ENCODE results near the gene CD274.

DNA sequence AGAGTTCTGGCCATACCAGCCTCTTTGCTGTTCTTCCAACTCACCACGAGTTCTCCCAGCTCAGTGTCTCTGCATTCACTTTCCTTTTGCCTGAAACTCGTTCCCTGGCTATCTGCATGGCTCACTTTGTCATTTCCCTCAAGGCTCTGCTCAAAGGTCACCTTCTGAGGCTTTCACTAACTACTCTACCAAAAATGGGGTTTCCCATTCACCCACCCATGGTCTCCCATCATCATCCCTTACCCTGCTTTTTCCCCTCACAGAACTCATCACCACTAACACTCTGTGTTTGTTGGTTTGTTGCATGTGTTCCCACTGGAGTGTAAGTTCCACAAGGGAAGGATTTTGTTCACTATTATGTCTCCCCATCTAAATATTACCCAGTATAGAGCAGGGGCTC is 29.2 kb upstream of the CD274 start:
- no peak for TF ChIP-seq CREB1 (CRISPR knock-in tag; IDR thresholded peaks at IDR 0.05; ENCODE audit: low read depth)
- TF ChIP-seq, protein P1, sequence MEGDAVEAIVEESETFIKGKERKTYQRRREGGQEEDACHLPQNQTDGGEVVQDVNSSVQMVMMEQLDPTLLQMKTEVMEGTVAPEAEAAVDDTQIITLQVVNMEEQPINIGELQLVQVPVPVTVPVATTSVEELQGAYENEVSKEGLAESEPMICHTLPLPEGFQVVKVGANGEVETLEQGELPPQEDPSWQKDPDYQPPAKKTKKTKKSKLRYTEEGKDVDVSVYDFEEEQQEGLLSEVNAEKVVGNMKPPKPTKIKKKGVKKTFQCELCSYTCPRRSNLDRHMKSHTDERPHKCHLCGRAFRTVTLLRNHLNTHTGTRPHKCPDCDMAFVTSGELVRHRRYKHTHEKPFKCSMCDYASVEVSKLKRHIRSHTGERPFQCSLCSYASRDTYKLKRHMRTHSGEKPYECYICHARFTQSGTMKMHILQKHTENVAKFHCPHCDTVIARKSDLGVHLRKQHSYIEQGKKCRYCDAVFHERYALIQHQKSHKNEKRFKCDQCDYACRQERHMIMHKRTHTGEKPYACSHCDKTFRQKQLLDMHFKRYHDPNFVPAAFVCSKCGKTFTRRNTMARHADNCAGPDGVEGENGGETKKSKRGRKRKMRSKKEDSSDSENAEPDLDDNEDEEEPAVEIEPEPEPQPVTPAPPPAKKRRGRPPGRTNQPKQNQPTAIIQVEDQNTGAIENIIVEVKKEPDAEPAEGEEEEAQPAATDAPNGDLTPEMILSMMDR (conservative IDR thresholded peaks at IDR 0.05; ENCODE audit: low read depth in 2 of 2) = no peak
- TF ChIP-seq ZNF331 (CRISPR knock-in tag; IDR thresholded peaks at IDR 0.05; ENCODE audit: low read depth) = no peak
- TF ChIP-seq, protein P2, sequence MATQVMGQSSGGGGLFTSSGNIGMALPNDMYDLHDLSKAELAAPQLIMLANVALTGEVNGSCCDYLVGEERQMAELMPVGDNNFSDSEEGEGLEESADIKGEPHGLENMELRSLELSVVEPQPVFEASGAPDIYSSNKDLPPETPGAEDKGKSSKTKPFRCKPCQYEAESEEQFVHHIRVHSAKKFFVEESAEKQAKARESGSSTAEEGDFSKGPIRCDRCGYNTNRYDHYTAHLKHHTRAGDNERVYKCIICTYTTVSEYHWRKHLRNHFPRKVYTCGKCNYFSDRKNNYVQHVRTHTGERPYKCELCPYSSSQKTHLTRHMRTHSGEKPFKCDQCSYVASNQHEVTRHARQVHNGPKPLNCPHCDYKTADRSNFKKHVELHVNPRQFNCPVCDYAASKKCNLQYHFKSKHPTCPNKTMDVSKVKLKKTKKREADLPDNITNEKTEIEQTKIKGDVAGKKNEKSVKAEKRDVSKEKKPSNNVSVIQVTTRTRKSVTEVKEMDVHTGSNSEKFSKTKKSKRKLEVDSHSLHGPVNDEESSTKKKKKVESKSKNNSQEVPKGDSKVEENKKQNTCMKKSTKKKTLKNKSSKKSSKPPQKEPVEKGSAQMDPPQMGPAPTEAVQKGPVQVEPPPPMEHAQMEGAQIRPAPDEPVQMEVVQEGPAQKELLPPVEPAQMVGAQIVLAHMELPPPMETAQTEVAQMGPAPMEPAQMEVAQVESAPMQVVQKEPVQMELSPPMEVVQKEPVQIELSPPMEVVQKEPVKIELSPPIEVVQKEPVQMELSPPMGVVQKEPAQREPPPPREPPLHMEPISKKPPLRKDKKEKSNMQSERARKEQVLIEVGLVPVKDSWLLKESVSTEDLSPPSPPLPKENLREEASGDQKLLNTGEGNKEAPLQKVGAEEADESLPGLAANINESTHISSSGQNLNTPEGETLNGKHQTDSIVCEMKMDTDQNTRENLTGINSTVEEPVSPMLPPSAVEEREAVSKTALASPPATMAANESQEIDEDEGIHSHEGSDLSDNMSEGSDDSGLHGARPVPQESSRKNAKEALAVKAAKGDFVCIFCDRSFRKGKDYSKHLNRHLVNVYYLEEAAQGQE (IDR thresholded peaks at IDR 0.05; ENCODE audit: unreplicated experiment) = no peak
- TF ChIP-seq ZNF114 (CRISPR knock-in tag; IDR thresholded peaks at IDR 0.05) = no peak
- TF ChIP-seq, protein P3, sequence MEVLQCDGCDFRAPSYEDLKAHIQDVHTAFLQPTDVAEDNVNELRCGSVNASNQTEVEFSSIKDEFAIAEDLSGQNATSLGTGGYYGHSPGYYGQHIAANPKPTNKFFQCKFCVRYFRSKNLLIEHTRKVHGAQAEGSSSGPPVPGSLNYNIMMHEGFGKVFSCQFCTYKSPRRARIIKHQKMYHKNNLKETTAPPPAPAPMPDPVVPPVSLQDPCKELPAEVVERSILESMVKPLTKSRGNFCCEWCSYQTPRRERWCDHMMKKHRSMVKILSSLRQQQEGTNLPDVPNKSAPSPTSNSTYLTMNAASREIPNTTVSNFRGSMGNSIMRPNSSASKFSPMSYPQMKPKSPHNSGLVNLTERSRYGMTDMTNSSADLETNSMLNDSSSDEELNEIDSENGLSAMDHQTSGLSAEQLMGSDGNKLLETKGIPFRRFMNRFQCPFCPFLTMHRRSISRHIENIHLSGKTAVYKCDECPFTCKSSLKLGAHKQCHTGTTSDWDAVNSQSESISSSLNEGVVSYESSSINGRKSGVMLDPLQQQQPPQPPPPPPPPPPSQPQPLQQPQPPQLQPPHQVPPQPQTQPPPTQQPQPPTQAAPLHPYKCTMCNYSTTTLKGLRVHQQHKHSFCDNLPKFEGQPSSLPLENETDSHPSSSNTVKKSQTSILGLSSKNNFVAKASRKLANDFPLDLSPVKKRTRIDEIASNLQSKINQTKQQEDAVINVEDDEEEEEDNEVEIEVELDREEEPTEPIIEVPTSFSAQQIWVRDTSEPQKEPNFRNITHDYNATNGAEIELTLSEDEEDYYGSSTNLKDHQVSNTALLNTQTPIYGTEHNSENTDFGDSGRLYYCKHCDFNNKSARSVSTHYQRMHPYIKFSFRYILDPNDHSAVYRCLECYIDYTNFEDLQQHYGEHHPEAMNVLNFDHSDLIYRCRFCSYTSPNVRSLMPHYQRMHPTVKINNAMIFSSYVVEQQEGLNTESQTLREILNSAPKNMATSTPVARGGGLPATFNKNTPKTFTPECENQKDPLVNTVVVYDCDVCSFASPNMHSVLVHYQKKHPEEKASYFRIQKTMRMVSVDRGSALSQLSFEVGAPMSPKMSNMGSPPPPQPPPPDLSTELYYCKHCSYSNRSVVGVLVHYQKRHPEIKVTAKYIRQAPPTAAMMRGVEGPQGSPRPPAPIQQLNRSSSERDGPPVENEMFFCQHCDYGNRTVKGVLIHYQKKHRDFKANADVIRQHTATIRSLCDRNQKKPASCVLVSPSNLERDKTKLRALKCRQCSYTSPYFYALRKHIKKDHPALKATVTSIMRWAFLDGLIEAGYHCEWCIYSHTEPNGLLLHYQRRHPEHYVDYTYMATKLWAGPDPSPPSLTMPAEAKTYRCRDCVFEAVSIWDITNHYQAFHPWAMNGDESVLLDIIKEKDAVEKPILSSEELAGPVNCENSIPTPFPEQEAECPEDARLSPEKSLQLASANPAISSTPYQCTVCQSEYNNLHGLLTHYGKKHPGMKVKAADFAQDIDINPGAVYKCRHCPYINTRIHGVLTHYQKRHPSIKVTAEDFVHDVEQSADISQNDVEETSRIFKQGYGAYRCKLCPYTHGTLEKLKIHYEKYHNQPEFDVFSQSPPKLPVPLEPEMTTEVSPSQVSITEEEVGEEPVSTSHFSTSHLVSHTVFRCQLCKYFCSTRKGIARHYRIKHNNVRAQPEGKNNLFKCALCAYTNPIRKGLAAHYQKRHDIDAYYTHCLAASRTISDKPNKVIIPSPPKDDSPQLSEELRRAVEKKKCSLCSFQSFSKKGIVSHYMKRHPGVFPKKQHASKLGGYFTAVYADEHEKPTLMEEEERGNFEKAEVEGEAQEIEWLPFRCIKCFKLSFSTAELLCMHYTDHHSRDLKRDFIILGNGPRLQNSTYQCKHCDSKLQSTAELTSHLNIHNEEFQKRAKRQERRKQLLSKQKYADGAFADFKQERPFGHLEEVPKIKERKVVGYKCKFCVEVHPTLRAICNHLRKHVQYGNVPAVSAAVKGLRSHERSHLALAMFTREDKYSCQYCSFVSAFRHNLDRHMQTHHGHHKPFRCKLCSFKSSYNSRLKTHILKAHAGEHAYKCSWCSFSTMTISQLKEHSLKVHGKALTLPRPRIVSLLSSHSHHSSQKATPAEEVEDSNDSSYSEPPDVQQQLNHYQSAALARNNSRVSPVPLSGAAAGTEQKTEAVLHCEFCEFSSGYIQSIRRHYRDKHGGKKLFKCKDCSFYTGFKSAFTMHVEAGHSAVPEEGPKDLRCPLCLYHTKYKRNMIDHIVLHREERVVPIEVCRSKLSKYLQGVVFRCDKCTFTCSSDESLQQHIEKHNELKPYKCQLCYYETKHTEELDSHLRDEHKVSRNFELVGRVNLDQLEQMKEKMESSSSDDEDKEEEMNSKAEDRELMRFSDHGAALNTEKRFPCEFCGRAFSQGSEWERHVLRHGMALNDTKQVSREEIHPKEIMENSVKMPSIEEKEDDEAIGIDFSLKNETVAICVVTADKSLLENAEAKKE (CRISPR knock-in tag; IDR thresholded peaks at IDR 0.05) = no peak
- TF ChIP-seq EZH2phosphoT487 (IDR thresholded peaks at IDR 0.05; ENCODE audit: unreplicated experiment) = no peak
- no peak for TF ChIP-seq JUNB (IDR thresholded peaks at IDR 0.05; ENCODE audit: unreplicated experiment)
- TF ChIP-seq EZH2 (IDR thresholded peaks at IDR 0.05; ENCODE audit: low read depth, unreplicated experiment) = no peak
- no peak for TF ChIP-seq POLR2AphosphoS5 (IDR thresholded peaks at IDR 0.05; ENCODE audit: low read depth)
- TF ChIP-seq, protein P4, sequence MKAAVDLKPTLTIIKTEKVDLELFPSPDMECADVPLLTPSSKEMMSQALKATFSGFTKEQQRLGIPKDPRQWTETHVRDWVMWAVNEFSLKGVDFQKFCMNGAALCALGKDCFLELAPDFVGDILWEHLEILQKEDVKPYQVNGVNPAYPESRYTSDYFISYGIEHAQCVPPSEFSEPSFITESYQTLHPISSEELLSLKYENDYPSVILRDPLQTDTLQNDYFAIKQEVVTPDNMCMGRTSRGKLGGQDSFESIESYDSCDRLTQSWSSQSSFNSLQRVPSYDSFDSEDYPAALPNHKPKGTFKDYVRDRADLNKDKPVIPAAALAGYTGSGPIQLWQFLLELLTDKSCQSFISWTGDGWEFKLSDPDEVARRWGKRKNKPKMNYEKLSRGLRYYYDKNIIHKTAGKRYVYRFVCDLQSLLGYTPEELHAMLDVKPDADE (IDR thresholded peaks at IDR 0.05) = no peak
